NT2/D1 (cell line): ENCODE data around the gene ABCA1.

Source experiments
- SUZ12 ChIP-seq: IDR thresholded peaks from 2 replicates; pipeline ENCODE4 v1.6.1; 2011; ENCODE audit not compliant: insufficient read length, insufficient read depth; ENCODE audit errors: extremely low read depth
- YY1 ChIP-seq: IDR thresholded peaks from 2 replicates; pipeline ENCODE4 v1.6.1; 2011; ENCODE audit not compliant: insufficient read length, insufficient read depth
- ZNF274 ChIP-seq: IDR thresholded peaks from 2 replicates; pipeline ENCODE4 v1.6.1; 2011; ENCODE audit warnings: mild to moderate bottlenecking, low read depth, low read length

- TF ChIP-seq YY1, result no peak
- TF ChIP-seq ZNF274, result no peak
- no peak for TF ChIP-seq SUZ12
Observed at GRCh38 chr9:104900871-104901270, 27.1 kb downstream of the ABCA1 start.
